Measurements from ENCODE around the gene CASP8AP2. TPM values are rescaled to one million over a fixed set of nuclear protein-coding genes. Genes with fewer than 3 reads are reported as not detected.
"Not testable (repeated sequence)": the region's sequence is repeated elsewhere in the genome, so short reads cannot be mapped to it uniquely, and the experiment has no call there.

The CASP8AP2 gene
- total RNA-seq, 1 donor from 2014 or later, result 16.5 TPM

DNA sequence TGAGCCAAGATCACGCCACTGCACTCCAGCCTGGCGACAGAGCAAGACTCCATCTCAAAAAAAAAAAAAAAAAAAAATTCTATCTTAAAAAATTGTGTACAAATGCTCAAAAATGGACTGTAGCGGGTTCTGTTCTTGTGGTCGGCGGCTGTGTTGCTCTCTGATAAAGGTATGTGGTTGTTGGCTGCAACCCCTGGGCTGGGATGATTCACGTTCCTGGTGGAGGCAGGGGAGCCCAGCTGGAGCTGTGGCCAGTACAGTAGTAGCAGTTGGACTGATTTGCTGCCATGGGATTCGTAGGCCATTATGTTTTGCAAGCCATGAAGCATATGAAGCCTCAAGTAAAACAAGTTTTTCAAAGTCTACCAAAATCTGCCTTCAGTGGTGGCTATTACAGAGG is 32.4 kb upstream of the CASP8AP2 start:
- H3K9me3 ChIP-seq, result no peaks in the 10 kb centered on the region
- no peak overlapping the region for H3K27ac ChIP-seq
- no peaks in the 10 kb centered on the region for H3K4me1 ChIP-seq
- intact Hi-C loops (cut with DNase I), result no loop called here
- ATAC-seq, result no peak
- no peaks in the 10 kb centered on the region for H3K27me3 ChIP-seq
- DNase-seq, result no peak
- H3K36me3 ChIP-seq, result peaks cover 57% of the 10 kb centered on the region
- no peak overlapping the region for H3K4me3 ChIP-seq
- TF ChIP-seq CTCF (IDR thresholded peaks at IDR 0.05), result no peak

GRCh38 chr6:89799096-89799495 is 30.6 kb upstream of the CASP8AP2 start:
- no peaks in the 10 kb centered on the region for H3K4me1 ChIP-seq
- no peaks in the 10 kb centered on the region for H3K9me3 ChIP-seq
- peaks cover 39% of the 10 kb centered on the region for H3K36me3 ChIP-seq
- H3K27ac ChIP-seq, result no peak overlapping the region
- H3K4me3 ChIP-seq, result no peak overlapping the region
- DNase-seq (no peak), ATAC-seq (no peak)
- H3K27me3 ChIP-seq, result no peaks in the 10 kb centered on the region
- intact Hi-C loops (cut with DNase I), result no loop called here
- no peak for TF ChIP-seq CTCF (IDR thresholded peaks at IDR 0.05)

- DNase-seq, result no peak
- H3K36me3 ChIP-seq, result peaks cover 35% of the 10 kb centered on the region
- ATAC-seq, result no peak
Measured at GRCh38 chr6:89799756-89800155, 29.9 kb upstream of the CASP8AP2 start.

DNA sequence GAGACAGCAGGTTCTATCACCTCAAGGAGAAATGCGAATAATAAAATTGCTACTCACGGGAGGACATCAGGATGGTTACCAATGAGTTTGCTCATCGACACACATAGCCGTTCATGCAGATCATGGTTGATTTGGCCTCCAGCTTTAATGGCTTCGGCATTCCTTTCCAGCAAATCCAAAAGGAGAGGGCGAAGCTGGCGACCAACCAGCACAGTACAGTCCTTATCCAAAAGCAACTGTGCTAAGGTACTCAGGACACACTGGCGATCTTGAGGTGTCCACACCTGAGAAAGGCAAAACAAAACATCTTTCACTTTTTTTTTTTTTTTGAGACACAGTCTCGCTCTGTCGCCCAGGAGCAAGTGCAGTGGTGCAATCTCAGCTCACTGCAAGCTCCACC is 26.4 kb upstream of the CASP8AP2 start:
- no peak for ATAC-seq
- intact Hi-C loops (cut with DNase I), result no loop called here
- H3K27me3 ChIP-seq, result no peaks in the 10 kb centered on the region
- no peaks in the 10 kb centered on the region for H3K4me1 ChIP-seq
- H3K9me3 ChIP-seq, result no peaks in the 10 kb centered on the region
- TF ChIP-seq CTCF (IDR thresholded peaks at IDR 0.05), result no peak
- no peak for DNase-seq
- H3K27ac ChIP-seq, result no peak overlapping the region
- peaks cover 24% of the 10 kb centered on the region for H3K36me3 ChIP-seq
- no peak overlapping the region for H3K4me3 ChIP-seq

More at GRCh38 chr6:89799756-89800155, 29.9 kb upstream of the CASP8AP2 start:
- no peak overlapping the region for H3K27ac ChIP-seq
- no peaks in the 10 kb centered on the region for H3K9me3 ChIP-seq
- no peaks in the 10 kb centered on the region for H3K27me3 ChIP-seq
- TF ChIP-seq CTCF (IDR thresholded peaks at IDR 0.05), result no peak
- no peak overlapping the region for H3K4me3 ChIP-seq
- H3K4me1 ChIP-seq, result no peaks in the 10 kb centered on the region
- intact Hi-C loops (cut with DNase I), result no loop called here

DNA sequence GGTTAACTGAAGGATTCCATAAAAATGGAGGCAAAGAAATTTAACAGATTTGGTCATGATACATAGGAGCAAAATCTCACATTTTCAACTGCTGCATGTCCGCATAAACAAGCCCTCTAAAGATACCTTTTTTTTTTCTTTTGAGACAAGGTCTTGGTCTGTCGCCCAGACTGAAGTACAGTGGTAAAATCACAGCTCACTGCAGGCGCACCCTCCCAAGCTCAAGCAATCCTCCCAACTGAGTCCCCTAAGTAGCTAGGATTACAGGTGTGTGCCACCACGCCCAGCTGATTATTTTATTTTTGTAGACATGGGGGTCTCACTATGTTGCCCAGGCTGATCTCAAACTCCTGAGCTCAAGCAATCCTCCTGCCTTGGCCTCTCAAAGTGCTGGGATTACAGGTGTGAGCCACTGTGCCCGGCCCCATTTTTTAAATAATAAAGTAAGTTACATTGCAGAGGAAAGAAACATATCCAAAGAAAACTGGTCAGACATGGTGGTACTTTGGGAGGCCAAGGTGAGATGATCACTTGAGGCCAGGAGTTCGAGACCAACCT is 23.8 kb upstream of the CASP8AP2 start:
- no peak for TF ChIP-seq CTCF (IDR thresholded peaks at IDR 0.05)
- Histone ChIP-seq H3K27ac (no peak overlapping the region), H3K4me3 (no peak overlapping the region), H3K27me3 (no peaks in the 10 kb centered on the region), H3K4me1 (no peaks in the 10 kb centered on the region), H3K9me3 (no peaks in the 10 kb centered on the region), H3K36me3 (no peaks in the 10 kb centered on the region)
- ATAC-seq (no peak), DNase-seq (no peak)
- intact Hi-C loops (cut with DNase I), result no loop called here

DNA sequence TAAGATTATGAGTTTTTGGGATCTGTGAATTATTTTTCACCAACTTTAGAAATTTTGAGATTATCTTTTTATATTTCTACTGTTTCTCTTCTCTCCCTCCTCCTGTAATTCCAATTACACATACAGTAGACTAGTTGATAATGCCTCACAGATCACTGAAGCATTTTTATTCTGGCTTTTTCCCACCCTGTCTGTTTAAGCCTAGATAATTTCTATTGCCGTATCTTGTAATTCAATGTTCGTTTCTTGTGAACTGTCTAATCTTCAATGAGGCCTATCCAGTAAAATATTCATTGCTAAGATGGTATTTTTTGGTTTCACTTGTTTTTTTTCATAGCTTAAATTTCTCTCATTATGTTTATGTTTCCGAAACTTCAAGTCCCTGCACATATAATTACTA is 22.1 kb upstream of the CASP8AP2 start:
- Histone ChIP-seq H3K9me3 (no peaks in the 10 kb centered on the region), H3K4me1 (no peaks in the 10 kb centered on the region), H3K27me3 (no peaks in the 10 kb centered on the region), H3K27ac (no peak overlapping the region), H3K36me3 (no peaks in the 10 kb centered on the region), H3K4me3 (no peak overlapping the region)
- no peak for TF ChIP-seq CTCF (IDR thresholded peaks at IDR 0.05)
- intact Hi-C loops (cut with DNase I), result no loop called here
- ATAC-seq, result no peak
- no peak for DNase-seq

GRCh38 chr6:89813422-89813821 is 16.3 kb upstream of the CASP8AP2 start:
- DNase-seq; ATAC-seq; H3K9me3 ChIP-seq; H3K4me3 ChIP-seq; H3K36me3 ChIP-seq; intact Hi-C loops (cut with DNase I); H3K27ac ChIP-seq; H3K27me3 ChIP-seq: not testable (repeated sequence)
- peaks cover 11% of the 10 kb centered on the region for H3K4me1 ChIP-seq

Measured in upper lobe of right lung (tissue), 1 donor.